Measurements from ENCODE around the gene G2E3. TPM values are rescaled to one million over a fixed set of nuclear protein-coding genes. Genes with fewer than 3 reads are reported as not detected.

The G2E3 gene
- total and polyA plus RNA-seq, 7 donors: 3.5 to 13.0 (median 6.7) TPM

- intact Hi-C loops (cut with DNase I): loop anchor here (5.0 kb wide), 1 partner anchor 63 kb away; the partner anchor contains the start of gene SCFD1
- Histone ChIP-seq H3K9me3 (no peaks in the 10 kb centered on the region), H3K27ac (peak overlapping the region; percentile 84 to 88 (median 86)), H3K36me3 (no peaks in the 10 kb centered on the region), H3K4me1 (peaks cover 0 to 16% (median 13%) of the 10 kb centered on the region in 4 donors), H3K4me3 (peak overlapping the region; percentile 80 to 88 (median 86)), H3K27me3 (no peaks in the 10 kb centered on the region)
- WGBS, 2 donors: 0 to 1% methylated on average over 16 of the region's 16 CpGs
- TF ChIP-seq POLR2AphosphoS5 (IDR thresholded peaks at IDR 0.05) (no peak), EP300 (IDR thresholded peaks at IDR 0.05) (no peak), CTCF (IDR thresholded peaks at IDR 0.05) (no peak), POLR2A (IDR thresholded peaks at IDR 0.05) (no peak)
- no peak for DNase-seq
Measured at GRCh38 chr14:30559638-30560091, 707 bp downstream of the G2E3 start.

GRCh38 chr14:30560581-30560980 lies 1.6 kb downstream of the G2E3 start:
- 85 to 94% methylated on average over 1 of the region's 1 CpG for WGBS, 2 donors
- DNase-seq: no peak
- no peaks in the 10 kb centered on the region for H3K27me3 ChIP-seq
- intact Hi-C loops (cut with DNase I): no loop called here
- no peaks in the 10 kb centered on the region for H3K36me3 ChIP-seq
- no peak overlapping the region for H3K27ac ChIP-seq
- peak overlapping the region in 1 of 4 donors; percentile 85 for H3K4me3 ChIP-seq
- TF ChIP-seq POLR2A (IDR thresholded peaks at IDR 0.05) (no peak), EP300 (IDR thresholded peaks at IDR 0.05) (no peak), CTCF (IDR thresholded peaks at IDR 0.05) (no peak), POLR2AphosphoS5 (IDR thresholded peaks at IDR 0.05) (no peak)
- H3K9me3 ChIP-seq: no peaks in the 10 kb centered on the region
- peaks cover 0 to 16% (median 13%) of the 10 kb centered on the region in 4 donors for H3K4me1 ChIP-seq

GRCh38 chr14:30564235-30564867 lies 5.4 kb downstream of the G2E3 start:
- no peak for DNase-seq
- no peak overlapping the region for H3K27ac ChIP-seq
- intact Hi-C loops (cut with DNase I): no loop called here
- TF ChIP-seq EP300 (IDR thresholded peaks at IDR 0.05) (no peak), POLR2A (IDR thresholded peaks at IDR 0.05) (no peak), POLR2AphosphoS5 (IDR thresholded peaks at IDR 0.05) (no peak), CTCF (IDR thresholded peaks at IDR 0.05) (no peak)
- peaks cover 0 to 15% (median 11%) of the 10 kb centered on the region in 4 donors for H3K4me1 ChIP-seq
- no peak overlapping the region for H3K4me3 ChIP-seq
- WGBS, 2 donors: 94 to 95% methylated on average over 2 of the region's 2 CpGs
- H3K9me3 ChIP-seq: no peaks in the 10 kb centered on the region
- H3K27me3 ChIP-seq: no peaks in the 10 kb centered on the region
- H3K36me3 ChIP-seq: no peaks in the 10 kb centered on the region

- TF ChIP-seq EP300 (IDR thresholded peaks at IDR 0.05) (no peak), POLR2A (IDR thresholded peaks at IDR 0.05) (no peak), POLR2AphosphoS5 (IDR thresholded peaks at IDR 0.05) (no peak)
- intact Hi-C loops (cut with DNase I): no loop called here
Measured at GRCh38 chr14:30564868-30565248, 5.9 kb downstream of the G2E3 start.

GRCh38 chr14:30569216-30569902 lies 10.4 kb downstream of the G2E3 start:
- no peak for TF ChIP-seq CTCF (IDR thresholded peaks at IDR 0.05)
- no peak for TF ChIP-seq EP300 (IDR thresholded peaks at IDR 0.05)
- Histone ChIP-seq H3K9me3 (no peaks in the 10 kb centered on the region), H3K4me3 (no peak overlapping the region), H3K27ac (no peak overlapping the region), H3K36me3 (no peaks in the 10 kb centered on the region), H3K27me3 (no peaks in the 10 kb centered on the region), H3K4me1 (peaks cover 0 to 14% (median 7%) of the 10 kb centered on the region in 4 donors)
- DNase-seq: no peak
- intact Hi-C loops (cut with DNase I): no loop called here
- 65 to 78% methylated on average over 2 of the region's 2 CpGs for WGBS, 2 donors

More at GRCh38 chr14:30564868-30565248, 5.9 kb downstream of the G2E3 start:
- no peak for DNase-seq
- H3K36me3 ChIP-seq: no peaks in the 10 kb centered on the region
- H3K27me3 ChIP-seq: no peaks in the 10 kb centered on the region
- H3K4me3 ChIP-seq: no peak overlapping the region
- peaks cover 0 to 13% (median 9%) of the 10 kb centered on the region in 4 donors for H3K4me1 ChIP-seq
- no peaks in the 10 kb centered on the region for H3K9me3 ChIP-seq
- no peak overlapping the region for H3K27ac ChIP-seq

Data from sigmoid colon (tissue), 7 donors.